DND-41 (cell line): ENCODE results near the gene ENTPD6.

Experiments
- ATAC-seq: fragments of 200-7000 bp; cut with Tn5 transposase; 3 replicates; pipeline ENCODE4 v1.9.1; 2021; ENCODE audit warnings: low read depth; ENCODE audit not compliant: insufficient read depth
- DNase-seq: peaks from one replicate; pipeline ENCODE4 v3.0.0-alpha.2; 2020
- H2AFZ ChIP-seq: 2 replicates; pipeline ENCODE4 v1.6.0; 2012; ENCODE audit warnings: low read depth, low read length
- H3K27ac ChIP-seq: 2 replicates; pipeline ENCODE4 v1.5.1; 2012; ENCODE audit warnings: low read length, inconsistent platforms
- H3K27me3 ChIP-seq: fragments of 200-600 bp; sonication (generic); 2 replicates; pipeline ENCODE4 v1.6.0; 2012; ENCODE audit warnings: low read length, mild to moderate bottlenecking, inconsistent platforms; ENCODE audit not compliant: insufficient read depth, poor library complexity
- H3K36me3 ChIP-seq: 2 replicates; pipeline ENCODE4 v1.5.1; 2012; ENCODE audit warnings: low read length, inconsistent platforms; ENCODE audit not compliant: insufficient read depth
- H3K4me1 ChIP-seq: 2 replicates; pipeline ENCODE4 v1.5.1; 2012; ENCODE audit warnings: mild to moderate bottlenecking, low read length; ENCODE audit not compliant: insufficient read depth
- H3K4me2 ChIP-seq: 2 replicates; pipeline ENCODE4 v1.6.0; 2012; ENCODE audit warnings: mild to moderate bottlenecking, moderate library complexity, low read length, inconsistent platforms; ENCODE audit not compliant: insufficient read depth
- H3K4me3 ChIP-seq, 2 experiments: fragments of 200-600 bp in 1 of 2; shearing (Covaris generic) in 1 of 2; 2 replicates each; pipeline ENCODE4 v1.5.1; 2012 to 2016; ENCODE audit warnings: inconsistent platforms in 2 of 2, low read length in 2 of 2, mild to moderate bottlenecking in 2 of 2, low read depth in 1 of 2, moderate library complexity in 1 of 2
- H3K79me2 ChIP-seq: 2 replicates; pipeline ENCODE4 v1.6.0; 2012; ENCODE audit warnings: low read length, inconsistent platforms; ENCODE audit not compliant: insufficient read depth
- H3K9ac ChIP-seq: 2 replicates; pipeline ENCODE4 v1.6.0; 2012; ENCODE audit warnings: low read depth, mild to moderate bottlenecking, inconsistent platforms, low read length, moderate library complexity
- H3K9me3 ChIP-seq: 2 replicates; pipeline ENCODE4 v1.5.1; 2012; ENCODE audit warnings: low read length, moderate library complexity, mild to moderate bottlenecking, inconsistent platforms; ENCODE audit not compliant: insufficient read depth, severe bottlenecking
- H4K20me1 ChIP-seq: 2 replicates; pipeline ENCODE4 v1.6.0; 2012; ENCODE audit warnings: low read length; ENCODE audit not compliant: insufficient read depth
- CTCF ChIP-seq: IDR thresholded peaks from 2 replicates; pipeline ENCODE4 v1.5.1; 2012; ENCODE audit warnings: borderline replicate concordance, low read length, moderate library complexity, mild to moderate bottlenecking; ENCODE audit not compliant: poor library complexity, severe bottlenecking; ENCODE audit errors: extremely low read depth
- EZH2 ChIP-seq: IDR thresholded peaks from 3 replicates; pipeline ENCODE4 v1.6.1; 2012; ENCODE audit warnings: borderline replicate concordance, low read depth, mild to moderate bottlenecking, moderate library complexity, low read length, inconsistent platforms; ENCODE audit not compliant: severe bottlenecking

ENTPD6 gene

GRCh38 chr20:25256226-25256859, 60.8 kb downstream of the ENTPD6 start:
- H3K4me2 ChIP-seq: no peak overlapping the region
- no peak overlapping the region for H2AFZ ChIP-seq
- peaks cover 49% of the 10 kb centered on the region for H4K20me1 ChIP-seq
- H3K27me3 ChIP-seq: no peaks in the 10 kb centered on the region
- no peak for TF ChIP-seq EZH2
- TF ChIP-seq CTCF: no peak
- H3K4me3 ChIP-seq: no peak overlapping the region
- H3K27ac ChIP-seq: no peak overlapping the region
- H3K9me3 ChIP-seq: no peaks in the 10 kb centered on the region
- H3K79me2 ChIP-seq: peaks cover 71% of the 10 kb centered on the region
- ATAC-seq: no peak
- peaks cover 15% of the 10 kb centered on the region; the same call in 1 of the 2 replicates for H3K4me1 ChIP-seq
- no peak for DNase-seq
- peaks cover 69% of the 10 kb centered on the region for H3K36me3 ChIP-seq
- H3K9ac ChIP-seq: no peak overlapping the region

- no peak for DNase-seq
- no peak overlapping the region for H3K9ac ChIP-seq
- no peaks in the 10 kb centered on the region for H3K9me3 ChIP-seq
- no peak for ATAC-seq
- H3K36me3 ChIP-seq: peaks cover 62% of the 10 kb centered on the region
- peaks cover 42% of the 10 kb centered on the region for H4K20me1 ChIP-seq
- no peak overlapping the region for H3K4me2 ChIP-seq
- TF ChIP-seq EZH2: no peak
- no peak for TF ChIP-seq CTCF
- H3K79me2 ChIP-seq: peaks cover 63% of the 10 kb centered on the region
- H3K27ac ChIP-seq: no peak overlapping the region
- H3K4me1 ChIP-seq: 0 out of 2 replicates have a peak, but pooled peaks cover 9% of the 10 kb centered on the region
- H3K27me3 ChIP-seq: no peaks in the 10 kb centered on the region
- no peak overlapping the region for H3K4me3 ChIP-seq
- H2AFZ ChIP-seq: no peak overlapping the region
Observed at GRCh38 chr20:25257130-25257529, 61.6 kb downstream of the ENTPD6 start.

- Histone ChIP-seq H3K27me3 (no peaks in the 10 kb centered on the region), H3K4me2 (no peak overlapping the region), H3K79me2 (peaks cover 55% of the 10 kb centered on the region), H3K36me3 (peaks cover 54% of the 10 kb centered on the region), H3K9ac (no peak overlapping the region), H3K4me3 (no peak overlapping the region), H4K20me1 (peaks cover 34% of the 10 kb centered on the region), H3K4me1 (0 out of 2 replicates have a peak, but pooled peaks cover 8% of the 10 kb centered on the region), H3K9me3 (no peaks in the 10 kb centered on the region), H3K27ac (no peak overlapping the region), H2AFZ (no peak overlapping the region)
- TF ChIP-seq CTCF (no peak), EZH2 (no peak)
- ATAC-seq: no peak
- DNase-seq: no peak
Observed at GRCh38 chr20:25257756-25258475, 62.4 kb downstream of the ENTPD6 start.
